ENCODE results near the gene CLEC2A. TPM values are rescaled to one million over a fixed set of nuclear protein-coding genes. Genes with fewer than 3 reads are reported as not detected.

The CLEC2A gene
- polyA plus RNA-seq (2011; rRNA removed) (not detected in 2 replicates), polyA plus RNA-seq (2017; fragmentation: RNase III; extraction: RNeasy Plus Mini Kit Qiagen cat#74134 plus additional on column Dnase treatment) (not detected in 3 replicates), polyA minus RNA-seq (2011; rRNA and poly(A)+ RNA removed) (not detected in 2 replicates)
- not detected in 2 replicates for polyA plus RNA-seq (2012; cell fraction: cytosol; rRNA removed)
- not detected in 2 replicates for polyA plus RNA-seq (2012; cell fraction: nucleus; rRNA removed)

DNA sequence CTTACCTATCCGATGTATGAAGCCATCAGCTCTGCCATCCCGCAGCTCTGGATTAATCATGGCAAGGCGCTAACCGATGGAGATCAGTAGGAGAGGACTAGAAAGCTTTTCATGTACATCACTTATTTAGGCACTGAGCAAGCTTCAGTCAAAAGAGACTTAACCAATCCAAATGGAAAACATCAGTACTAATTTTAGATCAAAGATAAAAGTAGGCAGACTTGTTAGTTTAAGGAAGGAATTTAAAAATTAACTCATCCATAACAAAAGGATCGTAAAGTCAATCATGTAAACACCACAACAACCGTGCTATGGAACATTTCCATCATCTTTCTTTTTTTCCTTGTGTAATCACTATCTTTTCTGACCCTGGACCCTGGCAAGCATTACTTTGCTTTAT, at the start of gene CLEC2A:
CLEC2A (minus strand) TSS at position 101 of the 400 bp plus-strand sequence; CDS start at position 60, 41 bp downstream.
- no peak within 1 kb of the TSS for H3K4me3 ChIP-seq
- H3K4me2 ChIP-seq, result no peak within 1 kb of the TSS
- no peak for TF ChIP-seq HES2 (IDR thresholded peaks at IDR 0.05)
- no peak for TF ChIP-seq FOSB (CRISPR knock-in tag; IDR thresholded peaks at IDR 0.05)
- no peak for TF ChIP-seq HEYL (CRISPR knock-in tag; IDR thresholded peaks at IDR 0.05)
- TF ChIP-seq JUNB (IDR thresholded peaks at IDR 0.05), result no peak
- TF ChIP-seq MAZ (IDR thresholded peaks at IDR 0.05; ENCODE audit: borderline replicate concordance, low read depth, low read length), result no peak
- TF ChIP-seq HOXB5 (CRISPR knock-in tag; IDR thresholded peaks at IDR 0.05), result no peak
- TF ChIP-seq, protein P1, sequence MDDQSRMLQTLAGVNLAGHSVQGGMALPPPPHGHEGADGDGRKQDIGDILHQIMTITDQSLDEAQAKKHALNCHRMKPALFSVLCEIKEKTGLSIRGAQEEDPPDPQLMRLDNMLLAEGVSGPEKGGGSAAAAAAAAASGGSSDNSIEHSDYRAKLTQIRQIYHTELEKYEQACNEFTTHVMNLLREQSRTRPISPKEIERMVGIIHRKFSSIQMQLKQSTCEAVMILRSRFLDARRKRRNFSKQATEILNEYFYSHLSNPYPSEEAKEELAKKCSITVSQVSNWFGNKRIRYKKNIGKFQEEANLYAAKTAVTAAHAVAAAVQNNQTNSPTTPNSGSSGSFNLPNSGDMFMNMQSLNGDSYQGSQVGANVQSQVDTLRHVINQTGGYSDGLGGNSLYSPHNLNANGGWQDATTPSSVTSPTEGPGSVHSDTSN (IDR thresholded peaks at IDR 0.05), result no peak
- no peak for TF ChIP-seq RCOR1 (IDR thresholded peaks at IDR 0.05; ENCODE audit: low read depth, low read length)
- TF ChIP-seq ELK1 (IDR thresholded peaks at IDR 0.05; ENCODE audit: low read depth, low read length), result no peak
- TF ChIP-seq CEBPB (IDR thresholded peaks at IDR 0.05), result no peak
- no peak for TF ChIP-seq FOXS1 (CRISPR knock-in tag; IDR thresholded peaks at IDR 0.05)
- no peak for FAIRE-seq
- ChIA-PET POLR2A (no interaction called here), CTCF (interaction anchor here (1.9 kb wide), 1 partner anchor 182 kb away, joined by 8 read pairs; no protein-coding TSS in a partner anchor)
- no peaks in the 10 kb centered on the region for H3K4me1 ChIP-seq
- no peak within 1 kb of the TSS for H3K27ac ChIP-seq
- no peaks in the 10 kb centered on the region for H3K9me3 ChIP-seq
- WGBS (ENCODE audit: missing lambda C conversion rate), result 58% methylated on average over 6 of the region's 6 CpGs
- no peak for ATAC-seq
- DNase-seq (ENCODE audit: low read depth in 1 of 2, low spot score in 1 of 2), result no peak

DNA sequence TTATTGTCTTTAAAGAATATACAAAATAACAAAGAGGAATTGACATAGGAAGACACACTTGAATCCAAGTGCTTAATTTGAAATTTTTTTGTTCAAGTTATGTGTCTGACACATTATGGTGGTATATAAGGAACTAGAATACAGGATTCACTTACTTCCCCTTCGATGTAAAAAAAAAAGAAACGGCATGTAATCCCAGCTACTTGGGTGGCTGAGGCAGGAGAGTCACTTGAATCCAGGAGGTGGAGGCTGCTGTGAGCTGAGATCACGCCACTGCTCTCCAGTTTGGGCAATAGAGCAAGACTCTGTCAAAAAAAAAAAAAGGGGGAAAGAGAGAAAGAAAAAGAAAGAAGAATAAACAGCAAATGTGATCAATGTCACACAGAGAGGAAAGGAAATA, 48.0 kb upstream of the CLEC2A start:
- no peak overlapping the region for H3K4me2 ChIP-seq
- TF ChIP-seq MAZ (IDR thresholded peaks at IDR 0.05; ENCODE audit: borderline replicate concordance, low read depth, low read length) (no peak), KDM1A (IDR thresholded peaks at IDR 0.05; ENCODE audit: low read depth) (no peak), PHF8 (IDR thresholded peaks at IDR 0.05; ENCODE audit: borderline replicate concordance, low read depth) (no peak), FOSB (CRISPR knock-in tag; IDR thresholded peaks at IDR 0.05) (no peak), CHD2 (IDR thresholded peaks at IDR 0.05; ENCODE audit: low read length, partially characterized antibody) (no peak), JUNB (IDR thresholded peaks at IDR 0.05) (no peak), ZNF302 (CRISPR knock-in tag; IDR thresholded peaks at IDR 0.05) (no peak), RARB (CRISPR knock-in tag; IDR thresholded peaks at IDR 0.05) (no peak), NR3C1 (IDR thresholded peaks at IDR 0.05) (no peak), HOXA7 (CRISPR knock-in tag; IDR thresholded peaks at IDR 0.05) (no peak), NPAS2 (CRISPR knock-in tag; IDR thresholded peaks at IDR 0.05; ENCODE audit: borderline replicate concordance) (no peak), RFX5 (IDR thresholded peaks at IDR 0.05) (no peak), TP53 (CRISPR knock-in tag; IDR thresholded peaks at IDR 0.05) (no peak), RNF2 (IDR thresholded peaks at IDR 0.05; ENCODE audit: borderline replicate concordance, low read depth) (no peak), RCOR1 (IDR thresholded peaks at IDR 0.05; ENCODE audit: low read depth, low read length) (no peak), POLR2A (IDR thresholded peaks at IDR 0.05; ENCODE audit: low read length) (no peak), TFCP2L1 (CRISPR knock-in tag; IDR thresholded peaks at IDR 0.05) (no peak)
- TF ChIP-seq, protein P2, sequence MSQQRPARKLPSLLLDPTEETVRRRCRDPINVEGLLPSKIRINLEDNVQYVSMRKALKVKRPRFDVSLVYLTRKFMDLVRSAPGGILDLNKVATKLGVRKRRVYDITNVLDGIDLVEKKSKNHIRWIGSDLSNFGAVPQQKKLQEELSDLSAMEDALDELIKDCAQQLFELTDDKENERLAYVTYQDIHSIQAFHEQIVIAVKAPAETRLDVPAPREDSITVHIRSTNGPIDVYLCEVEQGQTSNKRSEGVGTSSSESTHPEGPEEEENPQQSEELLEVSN (IDR thresholded peaks at IDR 0.05; ENCODE audit: borderline replicate concordance, low read depth), result no peak
- TF ChIP-seq, protein P3, sequence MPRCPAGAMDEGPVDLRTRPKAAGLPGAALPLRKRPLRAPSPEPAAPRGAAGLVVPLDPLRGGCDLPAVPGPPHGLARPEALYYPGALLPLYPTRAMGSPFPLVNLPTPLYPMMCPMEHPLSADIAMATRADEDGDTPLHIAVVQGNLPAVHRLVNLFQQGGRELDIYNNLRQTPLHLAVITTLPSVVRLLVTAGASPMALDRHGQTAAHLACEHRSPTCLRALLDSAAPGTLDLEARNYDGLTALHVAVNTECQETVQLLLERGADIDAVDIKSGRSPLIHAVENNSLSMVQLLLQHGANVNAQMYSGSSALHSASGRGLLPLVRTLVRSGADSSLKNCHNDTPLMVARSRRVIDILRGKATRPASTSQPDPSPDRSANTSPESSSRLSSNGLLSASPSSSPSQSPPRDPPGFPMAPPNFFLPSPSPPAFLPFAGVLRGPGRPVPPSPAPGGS (IDR thresholded peaks at IDR 0.05), result no peak
- TF ChIP-seq, protein P4, sequence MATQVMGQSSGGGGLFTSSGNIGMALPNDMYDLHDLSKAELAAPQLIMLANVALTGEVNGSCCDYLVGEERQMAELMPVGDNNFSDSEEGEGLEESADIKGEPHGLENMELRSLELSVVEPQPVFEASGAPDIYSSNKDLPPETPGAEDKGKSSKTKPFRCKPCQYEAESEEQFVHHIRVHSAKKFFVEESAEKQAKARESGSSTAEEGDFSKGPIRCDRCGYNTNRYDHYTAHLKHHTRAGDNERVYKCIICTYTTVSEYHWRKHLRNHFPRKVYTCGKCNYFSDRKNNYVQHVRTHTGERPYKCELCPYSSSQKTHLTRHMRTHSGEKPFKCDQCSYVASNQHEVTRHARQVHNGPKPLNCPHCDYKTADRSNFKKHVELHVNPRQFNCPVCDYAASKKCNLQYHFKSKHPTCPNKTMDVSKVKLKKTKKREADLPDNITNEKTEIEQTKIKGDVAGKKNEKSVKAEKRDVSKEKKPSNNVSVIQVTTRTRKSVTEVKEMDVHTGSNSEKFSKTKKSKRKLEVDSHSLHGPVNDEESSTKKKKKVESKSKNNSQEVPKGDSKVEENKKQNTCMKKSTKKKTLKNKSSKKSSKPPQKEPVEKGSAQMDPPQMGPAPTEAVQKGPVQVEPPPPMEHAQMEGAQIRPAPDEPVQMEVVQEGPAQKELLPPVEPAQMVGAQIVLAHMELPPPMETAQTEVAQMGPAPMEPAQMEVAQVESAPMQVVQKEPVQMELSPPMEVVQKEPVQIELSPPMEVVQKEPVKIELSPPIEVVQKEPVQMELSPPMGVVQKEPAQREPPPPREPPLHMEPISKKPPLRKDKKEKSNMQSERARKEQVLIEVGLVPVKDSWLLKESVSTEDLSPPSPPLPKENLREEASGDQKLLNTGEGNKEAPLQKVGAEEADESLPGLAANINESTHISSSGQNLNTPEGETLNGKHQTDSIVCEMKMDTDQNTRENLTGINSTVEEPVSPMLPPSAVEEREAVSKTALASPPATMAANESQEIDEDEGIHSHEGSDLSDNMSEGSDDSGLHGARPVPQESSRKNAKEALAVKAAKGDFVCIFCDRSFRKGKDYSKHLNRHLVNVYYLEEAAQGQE (IDR thresholded peaks at IDR 0.05), result no peak
- POLR2A ChIA-PET, result no interaction called here
- no peak for ATAC-seq
- H3K27ac ChIP-seq, result no peak overlapping the region
- no peak for FAIRE-seq
- 7% methylated on average over 3 of the region's 3 CpGs for WGBS (ENCODE audit: missing lambda C conversion rate)
- H3K4me3 ChIP-seq, result no peak overlapping the region
- CTCF ChIA-PET, result no interaction called here
- DNase-seq (ENCODE audit: low read depth in 1 of 2, low spot score in 1 of 2), result no peak
- no peaks in the 10 kb centered on the region for H3K4me1 ChIP-seq
- H3K9me3 ChIP-seq, result peaks cover 6% of the 10 kb centered on the region; the same call in 1 of the 3 replicates
